HG03558 (cell line): ENCODE measurements around the gene SRGAP1.
"Not testable (repeated sequence)": the region's sequence is repeated elsewhere in the genome, so short reads cannot be mapped to it uniquely, and the experiment has no call there.

Experiments
- ATAC-seq: cut with Tn5 transposase; IDR thresholded peaks from one replicate; pipeline ENCODE4 v1.9.1; 2021; ENCODE audit warnings: moderate number of reproducible peaks; ENCODE audit not compliant: unreplicated experiment; ENCODE audit errors: extremely low read depth

The SRGAP1 gene

GRCh38 chr12:63863658-63864453 lies 19.4 kb downstream of the SRGAP1 start:
- ATAC-seq: no peak

- ATAC-seq: no peak
These were observed 19.9 kb downstream of the SRGAP1 start for GRCh38 chr12:63864454-63864706.

GRCh38 chr12:63865448-63865847 lies 20.9 kb downstream of the SRGAP1 start:
- no peak for ATAC-seq

- ATAC-seq: no peak
These were observed 22.6 kb downstream of the SRGAP1 start for GRCh38 chr12:63867053-63867452.

- no peak for ATAC-seq
These were observed 25.2 kb downstream of the SRGAP1 start for GRCh38 chr12:63869656-63870055.

- ATAC-seq: no peak
These were observed 26.3 kb downstream of the SRGAP1 start for GRCh38 chr12:63870838-63871237.

- ATAC-seq: no peak
These were observed 30.5 kb downstream of the SRGAP1 start for GRCh38 chr12:63874897-63875480.

GRCh38 chr12:63875703-63876102 lies 31.2 kb downstream of the SRGAP1 start:
- no peak for ATAC-seq

GRCh38 chr12:63876980-63877379 lies 32.5 kb downstream of the SRGAP1 start:
- ATAC-seq: no peak

GRCh38 chr12:63877693-63878092 lies 33.2 kb downstream of the SRGAP1 start:
- no peak for ATAC-seq

GRCh38 chr12:63880235-63880634 lies 35.7 kb downstream of the SRGAP1 start:
- ATAC-seq: not testable (repeated sequence)

GRCh38 chr12:63880742-63881263 lies 36.3 kb downstream of the SRGAP1 start:
- ATAC-seq: no peak

- ATAC-seq: no peak
These were observed 38.3 kb downstream of the SRGAP1 start for GRCh38 chr12:63882844-63883243.

- ATAC-seq: no peak
These were observed 40.9 kb downstream of the SRGAP1 start for GRCh38 chr12:63885401-63885800.

- no peak for ATAC-seq
These were observed 44.6 kb downstream of the SRGAP1 start for GRCh38 chr12:63888908-63889635.

- no peak for ATAC-seq
These were observed 45.4 kb downstream of the SRGAP1 start for GRCh38 chr12:63889721-63890509.

GRCh38 chr12:63893170-63893569 lies 48.7 kb downstream of the SRGAP1 start:
- no peak for ATAC-seq

- ATAC-seq: no peak
These were observed 49.6 kb downstream of the SRGAP1 start for GRCh38 chr12:63894132-63894531.

- ATAC-seq: no peak
These were observed 51.3 kb downstream of the SRGAP1 start for GRCh38 chr12:63895841-63896240.

- no peak for ATAC-seq
These were observed 53.4 kb downstream of the SRGAP1 start for GRCh38 chr12:63897931-63898330.
